Gastroesophageal sphincter (tissue), 4 donors: Measurements from ENCODE around the gene SERPINF2. TPM values are rescaled to one million over a fixed set of nuclear protein-coding genes. Genes with fewer than 3 reads are reported as not detected.

Source experiments
- ATAC-seq: fragments of 150-250 bp; one replicate; pipeline ENCODE4 v1.9.1; 2016; ENCODE audit warnings: mild to moderate bottlenecking, moderate library complexity
- H3K27ac ChIP-seq, 4 donors: fragments of 200-600 bp; sonication (generic) in 3 of 4; 1 replicate in 3 of 4; 2 replicates in 1 of 4; pipeline ENCODE4 v1.5.1; 2016 to 2019
- H3K27me3 ChIP-seq: fragments of 200-600 bp; sonication (generic); one replicate; pipeline ENCODE4 v1.5.1; 2019
- H3K36me3 ChIP-seq, 2 donors: fragments of 200-600 bp; sonication (generic); one replicate each; pipeline ENCODE4 v1.5.1; 2019; ENCODE audit warnings: control low read depth in 1 of 2
- H3K4me1 ChIP-seq, 3 donors: fragments of 200-600 bp; sonication (generic); 1 replicate in 2 of 3; 2 replicates in 1 of 3; pipeline ENCODE4 v1.5.1; 2016 to 2019; ENCODE audit warnings: control low read depth in 2 of 3
- H3K4me3 ChIP-seq, 2 donors: fragments of 200-600 bp; sonication (generic); one replicate each; pipeline ENCODE4 v1.5.1; 2019; ENCODE audit warnings: mild to moderate bottlenecking in 1 of 2, moderate library complexity in 1 of 2
- H3K9me3 ChIP-seq, 3 donors: fragments of 200-600 bp; sonication (generic); one replicate each; pipeline ENCODE4 v1.5.1; 2017 to 2019; ENCODE audit warnings: control low read depth in 2 of 3
- CTCF ChIP-seq, 4 experiments: fragments of 200-600 bp in 2 of 4; fragments of 450-650 bp in 2 of 4; sonication (generic) in 1 of 4; IDR thresholded peaks; one replicate each; pipeline ENCODE4 v1.5.1; 2017 to 2019; ENCODE audit warnings: antibody characterized with exemption in 4 of 4, mild to moderate bottlenecking in 2 of 4, moderate library complexity in 2 of 4
- EP300 ChIP-seq: sonication (generic); formaldehyde crosslinking; IDR thresholded peaks from one replicate; pipeline ENCODE4 v1.6.1; 2017; ENCODE audit warnings: antibody characterized with exemption, mild to moderate bottlenecking
- POLR2A ChIP-seq, 2 donors: fragments of 450-650 bp; IDR thresholded peaks; one replicate each; pipeline ENCODE4 v1.6.1; 2017; ENCODE audit warnings: antibody characterized with exemption in 2 of 2, mild to moderate bottlenecking in 2 of 2, moderate library complexity in 1 of 2
- POLR2AphosphoS5 ChIP-seq: sonication (generic); formaldehyde crosslinking; IDR thresholded peaks from one replicate; pipeline ENCODE4 v1.6.1; 2017; ENCODE audit warnings: antibody characterized with exemption
- WGBS, 2 donors: methylation state at CpG; one replicate each; pipeline ENCODE4 v1.1.5; 2018; ENCODE audit warnings: low coverage in 1 of 2; 5-methylcytosine and 5-hydroxymethylcytosine counted together
- total RNA-seq, 4 donors: library from RNA; depleted of rRNA; stranded (reverse); fragments of >200 nt; gene quantifications; one replicate each; pipeline ENCODE4 v1.1.0, GENCODE V29; 2016

SERPINF2 gene
- total RNA-seq, 4 donors from 2014 or later = 2.0 to 7.6 (median 5.1) TPM

DNA sequence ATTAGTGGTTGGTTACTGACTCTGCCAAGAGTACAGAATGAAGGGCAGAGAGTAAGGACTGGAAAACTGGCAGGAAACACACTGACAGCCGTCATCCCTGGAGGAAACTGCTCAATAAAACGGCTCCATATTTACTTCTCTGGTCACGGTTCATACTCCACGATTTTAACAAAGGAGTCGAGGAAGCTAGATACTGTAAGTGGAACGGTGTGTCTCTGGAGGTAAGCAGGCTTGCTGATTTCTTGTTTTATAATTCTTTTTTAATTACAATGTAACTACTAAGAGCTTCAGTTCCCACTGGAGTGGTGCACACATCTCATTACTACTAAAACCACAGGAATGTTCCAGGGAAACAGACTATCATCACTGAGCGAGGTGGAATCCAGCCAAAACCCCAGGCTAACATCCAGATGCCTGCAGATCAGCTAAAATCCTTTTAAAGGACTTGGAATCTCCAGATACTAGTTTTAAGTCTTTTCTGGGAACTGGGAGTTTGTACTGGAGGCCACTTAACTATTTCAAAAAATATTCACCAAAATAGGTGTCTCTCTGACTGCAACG, 37.0 kb downstream of the SERPINF2 start:
- no peak for ATAC-seq
- TF ChIP-seq POLR2AphosphoS5 (peak; percentile 55), EP300 (no peak)
- 22 to 39% methylated on average over 8 of the region's 8 CpGs for WGBS, 2 donors
- Histone ChIP-seq H3K9me3 (no peaks in the 10 kb centered on the region), H3K4me3 (no peak overlapping the region), H3K4me1 (peaks cover 0 to 58% (median 14%) of the 10 kb centered on the region in 3 donors), H3K27ac (peak overlapping the region; percentile 54 to 89 (median 76)), H3K36me3 (peaks cover 0 to 75% of the 10 kb centered on the region in 2 donors), H3K27me3 (no peaks in the 10 kb centered on the region)

- Histone ChIP-seq H3K4me1 (peaks cover 0 to 66% (median 16%) of the 10 kb centered on the region in 3 donors), H3K27ac (peak overlapping the region in 3 of 4 donors; percentile 78 to 89 (median 86)), H3K4me3 (no peak overlapping the region), H3K9me3 (no peaks in the 10 kb centered on the region), H3K27me3 (no peaks in the 10 kb centered on the region), H3K36me3 (peaks cover 0 to 61% of the 10 kb centered on the region in 2 donors)
- TF ChIP-seq EP300 (no peak), POLR2AphosphoS5 (no peak), POLR2A (IDR thresholded peaks at IDR 0.05) (no peak), CTCF (IDR thresholded peaks at IDR 0.05) (no peak)
- no peak for ATAC-seq
- 36 to 40% methylated on average over 3 to 4 of the region's 6 CpGs for WGBS, 2 donors
Observed at GRCh38 chr17:1782171-1782567, 39.5 kb downstream of the SERPINF2 start.

- Histone ChIP-seq H3K4me3 (peak overlapping the region in 1 of 2 donors; percentile 1), H3K4me1 (peaks cover 0 to 76% (median 18%) of the 10 kb centered on the region in 3 donors), H3K27me3 (no peaks in the 10 kb centered on the region), H3K27ac (peak overlapping the region; percentile 82 to 91 (median 88)), H3K36me3 (peaks cover 0 to 50% of the 10 kb centered on the region in 2 donors), H3K9me3 (no peaks in the 10 kb centered on the region)
- no peak for TF ChIP-seq EP300
- no peak for TF ChIP-seq POLR2AphosphoS5
- no peak for TF ChIP-seq POLR2A (IDR thresholded peaks at IDR 0.05)
- no peak for TF ChIP-seq CTCF (IDR thresholded peaks at IDR 0.05)
- no peak for ATAC-seq
- 69 to 89% methylated on average over 9 to 10 of the region's 19 CpGs for WGBS, 2 donors
Observed at GRCh38 chr17:1783271-1783670, 40.6 kb downstream of the SERPINF2 start.

DNA sequence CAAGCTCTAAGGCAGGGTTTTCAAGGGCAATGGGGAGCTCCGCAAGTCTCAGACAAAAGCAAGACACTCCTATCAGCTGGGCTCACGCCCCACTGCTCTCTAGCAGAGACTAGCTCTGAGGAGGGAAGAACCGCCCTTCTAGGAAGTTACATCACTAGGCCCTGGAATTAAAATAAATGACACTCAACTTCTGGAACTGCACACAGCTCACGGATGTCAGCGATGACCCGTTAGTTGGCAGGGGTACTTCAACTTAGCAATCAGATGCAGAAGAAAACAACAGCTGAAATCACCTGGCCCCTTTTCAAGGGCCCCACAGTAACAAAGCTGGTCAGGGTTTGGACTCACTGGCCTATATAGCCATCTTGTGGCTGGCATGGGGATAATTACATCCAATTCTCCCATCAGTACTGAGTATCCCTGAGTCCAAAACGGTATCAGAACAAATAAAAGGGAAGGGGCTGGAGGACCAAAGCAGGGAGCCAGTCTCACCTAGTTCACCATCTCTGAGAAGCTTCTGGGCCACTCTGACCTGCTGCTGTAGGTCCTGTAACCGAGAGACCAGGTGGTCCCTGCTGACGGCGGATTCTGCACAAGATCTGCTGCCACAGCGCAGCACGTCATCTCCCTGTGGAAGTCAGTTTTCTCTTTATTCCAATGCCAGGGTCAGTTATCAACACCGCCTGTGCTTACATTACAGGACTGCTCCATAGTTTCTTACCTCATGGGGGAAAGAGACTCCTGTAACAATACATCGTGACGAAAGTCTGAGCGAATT, 41.4 kb downstream of the SERPINF2 start:
- H3K9me3 ChIP-seq = no peaks in the 10 kb centered on the region
- WGBS, 2 donors = 35 to 46% methylated on average over 4 to 8 of the region's 16 CpGs
- H3K4me1 ChIP-seq = peaks cover 0 to 72% (median 18%) of the 10 kb centered on the region in 3 donors
- TF ChIP-seq CTCF (IDR thresholded peaks at IDR 0.05) (peak in 3 of 4 experiments; percentile 77 to 91 (median 89)), EP300 (no peak), POLR2A (IDR thresholded peaks at IDR 0.05) (peak; percentile 38 to 39), POLR2AphosphoS5 (peak; percentile 91)
- H3K36me3 ChIP-seq = peaks cover 0 to 42% of the 10 kb centered on the region in 2 donors
- H3K27ac ChIP-seq = peak overlapping the region; percentile 82 to 91 (median 88)
- no peaks in the 10 kb centered on the region for H3K27me3 ChIP-seq
- peak overlapping the region in 1 of 2 donors; percentile 1 for H3K4me3 ChIP-seq
- peak; percentile 88 for ATAC-seq

GRCh38 chr17:1785930-1786329, 43.3 kb downstream of the SERPINF2 start:
- Histone ChIP-seq H3K4me1 (peaks cover 0 to 53% (median 18%) of the 10 kb centered on the region in 3 donors), H3K36me3 (peaks cover 0 to 35% of the 10 kb centered on the region in 2 donors), H3K27me3 (no peaks in the 10 kb centered on the region), H3K27ac (peak overlapping the region in 3 of 4 donors; percentile 73 to 89 (median 74)), H3K4me3 (no peak overlapping the region), H3K9me3 (no peaks in the 10 kb centered on the region)
- TF ChIP-seq POLR2A (IDR thresholded peaks at IDR 0.05) (no peak), CTCF (IDR thresholded peaks at IDR 0.05) (no peak), POLR2AphosphoS5 (no peak), EP300 (no peak)
- no peak for ATAC-seq
- WGBS, 2 donors = 48 to 61% methylated on average over 3 of the region's 4 CpGs
